HG03378 (cell line): ENCODE results near the gene PLXNA4.

Source experiments
- ATAC-seq: cut with Tn5 transposase; IDR thresholded peaks from one replicate; pipeline ENCODE4 v1.9.1; 2021; ENCODE audit warnings: mild to moderate bottlenecking, moderate library complexity; ENCODE audit not compliant: unreplicated experiment

Gene PLXNA4

DNA sequence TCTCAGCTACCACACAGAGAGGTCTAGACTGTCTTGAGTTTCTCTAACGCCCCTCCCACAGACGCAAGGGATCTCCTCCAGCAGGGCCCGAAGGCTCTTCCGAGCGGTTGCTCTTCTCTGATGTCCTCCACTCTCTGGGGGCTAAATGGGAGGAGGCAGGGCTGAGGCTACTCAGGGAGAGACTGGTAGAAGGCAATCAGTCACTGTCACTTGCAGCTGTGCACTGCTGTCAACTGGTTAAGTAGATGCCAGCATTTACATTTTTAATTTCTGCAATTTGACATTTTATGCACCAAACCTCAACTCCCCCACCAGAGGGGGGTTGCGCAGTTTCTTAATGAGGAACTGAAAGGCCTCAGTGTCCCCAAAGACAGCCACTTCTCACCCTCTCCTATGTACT, 442.8 kb downstream of the PLXNA4 start:
- no peak for ATAC-seq

DNA sequence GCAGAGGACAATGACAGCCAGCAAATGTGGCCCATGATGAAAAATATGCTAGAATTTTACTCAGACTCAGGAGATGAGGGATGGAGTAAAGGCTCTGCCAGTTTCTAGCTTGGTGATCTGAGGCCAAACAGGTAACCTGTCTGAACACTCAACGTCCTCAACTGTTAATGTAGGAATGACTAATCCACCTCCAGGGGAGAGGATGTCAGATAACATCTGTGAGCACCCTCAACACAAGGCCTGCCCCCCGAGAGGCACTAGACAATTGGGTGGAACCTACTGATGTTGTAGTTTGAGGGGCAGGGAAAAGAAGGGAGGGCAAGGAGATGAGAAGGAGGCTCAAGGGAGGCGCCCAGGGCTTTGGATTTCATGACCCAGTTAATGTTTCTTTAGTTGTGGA, 445.1 kb downstream of the PLXNA4 start:
- no peak for ATAC-seq

DNA sequence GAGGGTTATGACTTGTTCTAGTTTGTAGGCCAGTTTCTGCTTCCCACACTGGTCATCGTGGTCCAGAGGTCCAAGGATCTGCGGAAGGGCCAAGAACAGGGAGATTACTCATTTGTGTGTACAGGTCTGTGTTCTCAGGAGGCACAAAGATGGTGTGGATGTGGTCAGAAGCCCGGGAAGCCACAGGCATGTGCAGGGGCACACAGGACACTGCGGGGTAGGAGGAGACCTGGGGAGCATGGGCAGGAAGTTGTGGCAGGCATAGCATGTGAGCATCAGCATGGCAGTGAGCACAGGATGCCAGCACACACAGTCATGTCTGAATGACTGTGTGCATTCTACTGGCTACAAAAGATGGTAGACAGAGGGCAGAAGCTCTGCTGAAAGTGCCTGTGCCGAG, 445.8 kb downstream of the PLXNA4 start:
- ATAC-seq = no peak

DNA sequence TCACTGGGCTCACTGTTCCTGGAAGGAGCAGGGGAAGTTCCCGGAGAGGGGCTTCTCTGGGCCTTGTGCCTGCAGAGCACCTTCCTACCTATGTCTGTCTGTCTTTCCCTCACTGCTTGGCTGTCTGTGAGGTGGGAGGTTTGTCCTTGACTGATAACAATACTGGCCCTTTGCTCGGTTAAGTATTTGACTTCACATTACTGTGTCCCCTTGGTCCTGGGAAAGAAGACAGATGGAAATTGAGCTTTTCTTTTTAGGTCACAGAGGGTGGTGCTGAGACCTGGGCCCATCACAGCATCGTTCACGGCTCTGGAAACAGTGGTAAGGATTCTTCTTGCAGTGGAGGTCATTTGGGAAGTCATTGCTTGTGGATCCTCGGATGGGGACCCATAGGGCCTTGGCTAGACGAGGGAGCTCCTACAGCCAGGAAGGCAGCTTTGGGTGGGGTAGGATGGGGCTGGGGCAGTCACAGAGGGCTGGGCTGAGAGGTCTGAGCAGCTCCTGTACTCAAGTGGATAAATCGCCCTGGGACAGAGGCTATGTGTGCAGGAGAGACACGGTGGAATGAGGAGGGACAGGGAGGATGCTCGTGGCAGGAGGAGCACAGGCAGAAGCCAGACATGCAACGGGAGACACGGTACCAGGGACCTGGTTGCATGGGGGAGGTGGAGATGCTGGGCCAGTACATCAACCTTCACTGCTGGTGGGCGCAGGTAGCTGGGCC, 450.2 kb downstream of the PLXNA4 start:
- ATAC-seq = no peak

DNA sequence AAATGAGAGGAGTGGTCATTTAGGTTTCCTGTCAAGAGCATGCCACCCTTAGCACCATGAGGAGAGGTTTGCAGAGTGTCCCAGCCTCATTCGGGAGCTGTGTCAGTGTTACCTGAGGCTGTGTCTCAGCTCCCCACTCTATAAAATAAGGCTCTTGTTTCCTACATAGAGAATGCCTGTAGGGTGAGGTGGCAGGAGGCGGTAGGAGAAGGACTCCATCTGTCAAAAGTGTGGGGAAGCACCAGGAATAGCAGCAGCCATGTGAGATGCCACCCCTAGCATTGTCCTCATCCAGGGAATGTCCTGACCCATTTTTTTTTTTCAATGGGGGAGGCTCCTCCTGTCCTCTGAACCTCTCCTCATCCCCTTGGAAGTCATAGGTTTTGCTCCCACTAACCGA, 451.2 kb downstream of the PLXNA4 start:
- no peak for ATAC-seq

DNA sequence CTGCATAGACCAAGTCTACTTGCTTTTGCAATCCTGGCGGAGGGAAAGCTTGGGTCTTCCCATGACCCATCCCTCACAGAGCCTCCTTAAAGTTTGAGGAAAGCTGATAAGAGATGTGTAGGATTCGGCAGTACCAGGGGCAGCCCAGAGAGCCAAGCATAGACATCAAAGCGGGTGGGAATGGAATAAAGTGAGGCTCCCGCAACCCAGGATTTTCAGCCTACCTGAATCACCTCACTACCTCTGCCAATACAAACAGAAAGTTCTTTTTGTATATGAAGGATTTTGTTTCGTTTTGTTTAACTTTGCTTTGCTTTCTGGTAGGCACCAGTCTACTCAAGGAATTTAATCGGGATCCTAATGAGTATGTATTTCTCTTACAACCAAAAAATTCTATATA, 451.7 kb downstream of the PLXNA4 start:
- ATAC-seq = no peak

DNA sequence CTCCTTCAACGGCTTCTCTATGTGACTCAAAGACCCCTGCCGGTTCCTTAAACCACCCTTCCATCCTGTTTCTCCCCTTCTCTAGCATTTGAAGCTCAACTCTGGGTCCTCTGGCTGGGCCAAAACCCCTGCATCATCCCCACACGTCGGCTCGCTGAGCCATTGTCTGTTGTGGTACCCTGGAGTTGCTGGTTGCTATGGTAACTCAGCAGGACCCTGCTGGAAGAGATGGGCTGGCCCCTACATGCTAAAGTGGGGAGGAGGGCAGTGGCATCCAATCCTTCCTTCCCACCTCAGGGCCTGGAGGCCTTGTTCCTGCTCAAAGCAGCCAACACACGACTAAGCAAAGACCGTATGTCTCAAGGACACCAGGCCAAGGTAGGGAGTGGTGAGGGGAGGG, 452.5 kb downstream of the PLXNA4 start:
- no peak for ATAC-seq

DNA sequence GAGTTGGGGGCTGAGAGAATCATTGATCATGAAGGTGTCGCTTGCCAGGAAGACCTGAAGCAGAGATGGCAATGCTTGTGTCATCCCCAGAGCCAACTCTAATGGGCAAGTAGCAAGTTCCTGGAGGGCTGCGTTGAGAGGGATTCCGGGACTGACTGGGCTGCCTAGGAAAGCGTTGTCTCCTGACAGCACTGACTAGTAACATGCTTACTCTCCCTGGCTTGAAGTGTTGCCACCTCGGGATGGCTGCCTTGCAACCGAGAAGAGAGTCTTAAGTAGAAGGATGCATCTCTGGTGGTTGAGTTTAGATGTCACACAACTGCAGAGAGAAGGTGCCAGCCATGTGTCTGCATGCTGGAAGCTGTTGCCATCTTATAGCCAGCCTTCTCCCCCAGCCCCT, 453.4 kb downstream of the PLXNA4 start:
- no peak for ATAC-seq

DNA sequence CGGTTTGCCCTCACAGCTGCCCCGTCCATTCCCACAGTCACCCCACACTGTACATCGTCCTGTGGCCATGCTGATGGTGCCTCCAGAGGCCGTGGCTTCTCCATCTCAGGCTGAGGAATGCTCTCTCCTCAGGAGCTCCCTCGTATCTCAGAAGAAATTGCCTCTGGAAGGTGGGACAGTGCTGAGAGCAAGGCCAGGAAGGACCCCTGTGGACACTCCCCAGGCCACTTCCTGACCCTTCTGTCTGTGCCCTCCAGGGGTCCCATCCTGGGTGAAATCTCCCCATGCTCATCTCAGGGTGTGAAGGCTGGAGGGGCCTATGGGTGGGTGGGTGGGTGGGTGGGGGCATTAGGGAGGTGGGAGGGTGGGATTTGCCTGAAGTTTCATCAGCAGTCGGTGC, 454.3 kb downstream of the PLXNA4 start:
- ATAC-seq = no peak

DNA sequence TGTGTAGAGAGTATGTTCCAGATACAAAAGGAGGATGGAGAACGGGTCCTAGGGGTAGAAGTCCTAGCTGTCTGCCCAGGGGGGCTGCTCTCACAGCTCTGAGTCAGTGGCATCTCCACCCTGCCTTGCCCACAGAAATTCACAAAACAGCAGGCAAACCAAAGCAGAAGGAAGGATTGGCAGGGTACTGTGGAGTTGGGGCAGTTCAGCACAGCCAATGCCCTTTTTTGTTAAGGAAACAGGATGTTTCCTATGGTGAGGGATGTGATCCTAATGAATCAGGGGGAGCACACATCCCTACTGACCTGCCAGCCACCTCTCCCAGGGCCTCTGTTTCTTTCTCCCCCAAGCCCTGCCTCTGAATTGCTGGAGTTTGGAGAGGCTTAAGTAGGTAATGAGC, 457.6 kb downstream of the PLXNA4 start:
- no peak for ATAC-seq

DNA sequence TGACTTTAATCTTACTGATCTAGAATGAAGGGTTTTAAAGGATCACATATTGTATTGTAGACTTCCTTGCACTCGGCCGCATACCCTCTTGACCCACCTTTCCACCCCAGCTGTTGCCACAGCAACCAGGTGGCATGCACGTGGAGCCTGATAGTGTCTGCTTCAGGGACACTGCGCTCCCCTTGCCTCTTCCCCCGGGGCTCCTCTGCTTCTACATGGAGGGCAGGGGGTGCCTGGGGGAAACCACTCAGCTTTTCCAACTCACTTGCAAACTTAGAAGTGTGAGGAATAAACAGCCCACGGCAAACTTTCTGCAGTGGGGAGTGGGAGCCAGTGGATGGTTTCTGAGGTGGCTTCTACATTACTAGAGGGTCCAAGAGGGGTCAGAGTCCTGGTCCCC, 458.6 kb downstream of the PLXNA4 start:
- no peak for ATAC-seq

DNA sequence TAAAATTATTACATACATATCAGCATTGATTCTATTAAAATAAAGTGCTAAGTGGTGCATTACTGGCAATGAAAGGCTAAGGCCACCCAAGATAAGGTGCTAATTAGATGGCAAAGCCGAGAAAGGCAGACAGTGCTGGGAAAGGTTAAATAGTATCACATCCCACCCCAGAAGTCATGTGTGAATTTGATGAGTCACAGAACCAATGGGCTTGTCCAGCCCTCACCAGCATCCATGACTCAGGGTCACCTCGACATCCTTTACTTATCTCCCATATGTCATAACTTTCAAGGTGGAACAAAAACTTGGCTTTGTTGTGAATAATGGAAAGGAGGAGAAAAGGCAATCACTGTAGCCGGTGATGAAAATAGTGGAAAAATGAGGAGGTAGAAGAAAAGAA, 459.1 kb downstream of the PLXNA4 start:
- no peak for ATAC-seq

DNA sequence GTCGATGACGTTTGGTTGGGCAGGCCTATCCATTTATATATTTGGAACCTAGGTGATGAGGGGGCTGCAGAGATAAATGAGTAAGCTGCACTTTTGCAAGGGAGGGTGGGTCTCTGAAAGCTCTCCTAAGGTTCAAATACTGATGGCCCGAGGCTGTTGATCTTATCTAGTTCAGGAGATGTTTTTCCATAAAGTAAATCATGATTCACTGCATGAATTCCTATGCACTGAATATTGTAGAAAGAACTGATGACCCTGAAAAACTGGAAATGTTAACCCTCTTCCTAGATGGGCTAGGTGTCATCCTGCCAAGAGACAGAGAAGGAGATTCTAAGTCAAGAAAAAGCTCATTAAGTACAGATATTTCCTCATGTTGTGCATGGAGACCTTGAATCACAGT, 459.9 kb downstream of the PLXNA4 start:
- no peak for ATAC-seq

DNA sequence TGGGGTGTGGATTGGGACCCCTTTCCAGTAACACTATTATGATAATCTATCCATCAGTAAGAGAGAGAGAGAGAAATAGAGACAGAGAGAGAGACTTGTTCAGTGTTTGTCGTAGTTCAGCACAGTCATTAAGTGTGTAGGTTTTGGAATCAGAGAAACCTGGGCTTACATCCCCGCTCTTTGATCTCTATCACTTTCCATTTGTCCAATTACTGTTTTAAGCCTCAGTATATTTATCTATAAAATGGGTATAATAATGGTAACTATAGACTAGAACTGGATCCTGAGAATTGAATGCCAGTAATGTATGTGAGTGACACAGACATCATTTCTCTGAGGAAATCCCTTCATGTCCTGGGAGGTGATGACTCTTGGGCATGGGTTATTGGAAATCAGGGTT, 460.5 kb downstream of the PLXNA4 start:
- no peak for ATAC-seq

DNA sequence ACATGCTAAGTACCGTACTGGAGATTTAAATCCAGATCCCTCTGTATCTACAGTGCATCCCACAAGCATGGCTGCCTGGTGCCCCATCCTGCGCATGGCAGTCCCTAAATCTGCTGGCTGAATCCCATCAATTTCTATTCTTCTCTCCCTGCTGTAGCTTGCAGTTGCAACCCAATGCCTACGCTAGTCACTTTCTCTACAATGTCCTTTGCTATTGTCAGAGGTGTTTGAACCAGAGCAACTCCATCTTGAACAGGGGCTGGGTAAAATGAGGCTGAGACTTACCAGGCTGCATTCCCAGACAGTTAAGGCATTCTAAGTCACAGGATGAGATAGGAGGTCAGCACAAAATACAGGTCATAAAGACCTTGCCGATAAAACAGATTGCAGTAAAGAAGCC, 461.2 kb downstream of the PLXNA4 start:
- no peak for ATAC-seq

DNA sequence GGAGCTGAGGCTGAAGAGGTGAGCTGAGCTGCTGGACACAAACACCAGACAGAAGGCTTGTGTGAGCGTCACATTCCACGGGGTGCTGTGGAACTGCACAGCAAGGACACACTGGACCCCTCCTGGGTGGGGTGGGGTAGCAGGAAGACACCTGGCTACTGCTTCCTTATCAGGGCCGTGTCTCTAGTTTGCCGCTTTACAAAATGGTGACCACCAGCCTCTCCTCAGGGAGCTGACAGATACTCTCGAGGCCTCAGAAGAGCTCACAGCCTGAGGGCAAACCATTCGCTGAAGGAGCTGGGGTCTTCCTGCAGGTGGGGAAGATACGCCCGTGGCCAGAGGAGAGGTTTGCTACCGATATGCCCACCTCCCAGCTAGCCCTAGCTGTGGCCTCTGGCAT, 461.9 kb downstream of the PLXNA4 start:
- no peak for ATAC-seq

DNA sequence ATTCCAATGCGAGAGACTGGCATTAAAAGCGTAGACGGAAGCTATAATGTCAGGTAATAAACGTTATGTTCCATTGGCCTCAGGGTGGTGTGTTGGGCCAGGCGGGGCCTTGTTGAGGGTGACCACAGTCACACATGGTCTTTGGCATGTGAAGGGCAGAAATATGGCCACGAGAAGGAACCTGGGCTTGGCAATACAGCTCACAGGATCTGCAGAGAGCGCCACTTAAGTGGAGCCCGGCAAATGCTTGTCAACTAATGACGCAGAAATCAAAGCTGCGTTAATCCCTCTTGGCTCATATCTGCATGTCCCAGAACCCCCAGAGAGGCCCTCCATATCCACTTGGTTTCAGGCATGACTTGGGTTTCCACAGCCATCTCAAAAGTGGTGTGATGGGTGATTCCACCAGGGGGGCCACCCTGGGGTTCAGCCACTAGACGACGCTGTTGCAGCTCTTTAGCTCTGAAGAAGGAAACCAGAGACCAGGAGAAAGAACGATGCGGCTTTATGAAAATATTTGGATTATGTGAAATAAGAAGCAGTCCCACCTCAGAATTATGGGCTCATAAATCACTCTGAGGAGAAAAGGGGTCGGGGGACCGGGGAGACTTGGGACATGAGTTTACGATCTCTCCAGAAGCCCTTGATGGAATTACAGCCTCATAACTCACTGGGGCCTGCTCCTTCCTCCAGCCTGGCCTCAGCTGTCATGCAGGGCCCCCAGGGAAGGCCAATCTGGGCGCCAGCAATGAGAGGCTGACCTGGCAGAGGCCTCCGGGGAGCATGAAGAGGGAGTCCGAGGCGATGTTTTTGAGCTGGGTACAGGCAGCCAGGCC, 462.5 kb downstream of the PLXNA4 start:
- no peak for ATAC-seq

DNA sequence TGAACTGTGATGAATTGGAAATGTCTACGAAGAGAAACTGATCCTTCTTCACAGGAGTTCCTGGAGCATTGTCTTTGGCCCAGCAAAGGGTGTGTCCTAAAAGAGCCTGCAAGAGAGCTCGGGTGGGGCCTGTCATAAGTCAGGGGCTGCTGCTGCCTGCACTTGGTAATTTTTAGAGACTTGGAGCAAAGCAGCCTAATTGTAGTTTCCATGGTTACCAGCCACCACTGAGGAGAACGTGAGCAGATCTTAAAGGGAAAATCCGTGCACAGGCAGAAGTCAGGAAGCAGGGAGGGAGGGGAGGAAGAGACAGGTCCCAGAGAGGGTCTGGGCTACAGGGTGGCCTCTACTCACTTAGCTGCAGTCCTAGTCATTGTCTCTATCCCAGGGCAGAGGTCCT, 463.6 kb downstream of the PLXNA4 start:
- no peak for ATAC-seq

DNA sequence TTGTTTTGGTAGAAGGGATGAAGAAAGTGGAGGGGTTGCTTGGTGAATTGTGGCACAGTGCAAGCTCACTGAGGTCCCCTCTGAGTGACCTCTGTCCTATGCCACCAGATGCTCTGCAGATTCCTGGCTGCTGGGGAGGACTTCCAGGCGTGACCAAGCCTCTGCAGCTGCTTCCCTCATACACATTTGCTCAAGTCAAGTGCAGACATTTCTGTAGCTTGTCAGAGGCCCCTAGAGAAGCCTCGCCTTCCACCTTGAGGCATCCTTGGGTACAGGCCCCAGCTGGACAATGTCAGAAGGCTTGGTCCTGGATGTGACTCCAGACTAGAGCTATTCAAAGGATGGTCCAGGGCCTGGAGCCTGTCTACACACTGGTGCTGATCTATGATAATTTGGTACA, 464.2 kb downstream of the PLXNA4 start:
- no peak for ATAC-seq

DNA sequence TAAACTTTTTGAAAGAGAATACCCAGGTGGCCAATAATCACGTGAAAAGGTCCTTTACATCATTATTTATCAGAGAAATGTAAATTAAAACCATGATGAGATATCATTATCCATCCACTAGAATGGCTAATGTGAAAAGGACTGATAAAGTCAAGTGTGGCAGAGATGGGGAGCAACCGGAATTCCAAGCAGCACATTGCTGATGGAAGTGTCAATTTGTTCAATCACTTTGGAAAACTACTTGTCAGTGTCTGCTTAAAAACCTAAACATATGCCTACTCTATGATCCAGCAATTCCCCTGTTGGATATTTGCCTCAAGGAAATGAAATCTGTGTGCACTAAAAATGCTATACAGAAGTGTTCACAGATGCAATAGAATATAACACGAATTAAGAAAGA, 465.6 kb downstream of the PLXNA4 start:
- no peak for ATAC-seq

DNA sequence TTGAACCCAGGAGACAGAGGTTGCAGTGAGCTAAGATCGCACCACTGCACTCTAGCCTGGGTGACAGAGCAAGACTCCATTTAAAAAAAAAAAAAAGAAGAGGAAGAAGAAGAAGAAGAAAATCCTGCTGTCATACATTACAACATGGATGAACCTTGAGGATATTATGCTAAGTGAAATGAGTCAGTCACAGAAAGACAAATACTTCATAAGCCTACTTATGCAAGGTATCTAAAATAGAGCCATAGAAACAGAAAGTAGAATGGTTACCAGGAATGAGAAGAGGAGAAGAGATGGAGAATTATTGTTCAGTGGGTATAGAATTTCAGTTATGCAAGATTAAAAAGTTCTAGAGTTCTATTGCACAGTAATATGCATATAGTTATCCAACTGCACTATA, 466.5 kb downstream of the PLXNA4 start:
- no peak for ATAC-seq

DNA sequence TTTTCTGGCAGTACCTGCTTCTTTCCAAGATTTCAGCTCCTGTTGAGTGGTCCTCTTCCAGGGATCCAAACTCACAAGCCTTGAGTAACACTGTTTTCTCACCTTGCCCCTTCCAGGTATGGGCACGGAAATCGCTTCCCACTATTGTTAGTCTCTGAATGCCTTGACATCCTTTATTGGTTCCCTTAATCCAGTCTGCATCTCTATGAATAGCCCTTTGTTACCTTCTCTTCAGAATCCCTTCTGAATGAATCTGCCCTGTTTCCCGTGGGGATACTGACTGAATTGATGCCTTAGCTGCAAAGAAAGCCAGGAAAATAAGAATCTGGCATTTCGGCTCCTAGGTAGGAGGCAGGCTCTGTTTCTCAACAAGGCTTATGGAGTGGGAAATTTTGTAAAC, 467.7 kb downstream of the PLXNA4 start:
- ATAC-seq = no peak

DNA sequence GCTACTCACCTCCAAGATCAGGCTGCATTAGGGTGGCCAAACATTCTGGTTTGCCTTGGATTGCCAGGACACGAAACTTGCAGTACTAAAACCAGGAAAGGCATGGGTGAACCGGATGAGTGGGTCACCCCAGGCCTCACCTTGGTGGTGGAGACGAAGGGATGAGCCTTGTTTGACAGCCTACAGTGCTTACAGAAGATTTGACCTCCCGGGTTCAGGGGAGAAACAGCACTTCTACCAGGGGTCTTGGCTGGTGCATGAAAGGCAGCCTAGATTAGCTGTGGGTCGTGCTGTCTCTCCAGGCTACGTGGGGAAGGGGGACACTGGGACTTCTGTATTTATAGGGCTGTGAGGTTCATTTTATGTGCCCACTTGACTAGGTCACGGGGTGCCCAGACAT, 469.8 kb downstream of the PLXNA4 start:
- no peak for ATAC-seq
